Activated naive CD8-positive, alpha-beta T cell treated with anti-CD3 and anti-CD28 coated beads for 36 hours (primary cell): ENCODE measurements around the gene JUP. TPM values are rescaled to one million over a fixed set of nuclear protein-coding genes. Genes with fewer than 3 reads are reported as not detected.
A peak's percentile ranks its signal among the peaks of the same experiment; 100 is the strongest.

Source experiments
- DNase-seq: peaks from one replicate; pipeline ENCODE4 v3.0.0; 2021
- H3K27ac Mint-ChIP-seq: one replicate; pipeline ENCODE4 v1.8.0; 2022; ENCODE audit warnings: mild to moderate bottlenecking, moderate library complexity, mixed read lengths
- H3K27me3 Mint-ChIP-seq: one replicate; pipeline ENCODE4 v1.8.0; 2022; ENCODE audit warnings: mild to moderate bottlenecking, mixed read lengths
- H3K36me3 Mint-ChIP-seq: one replicate; pipeline ENCODE4 v1.8.0; 2021; ENCODE audit warnings: mild to moderate bottlenecking, mixed read lengths
- H3K4me1 Mint-ChIP-seq: one replicate; pipeline ENCODE4 v1.8.0; 2021; ENCODE audit warnings: mixed read lengths
- H3K4me3 Mint-ChIP-seq: one replicate; pipeline ENCODE4 v1.8.0; 2022; ENCODE audit warnings: mild to moderate bottlenecking, moderate library complexity, mixed read lengths
- H3K9me3 Mint-ChIP-seq: one replicate; pipeline ENCODE4 v1.8.0; 2022; ENCODE audit warnings: mixed read lengths
- total RNA-seq, 2 experiments: library from RNA; stranded (reverse); gene quantifications; one replicate each; pipeline ENCODE4 v1.2.3, GENCODE V29; 2021

JUP gene
- total RNA-seq, 2 experiments from 2014 or later: 2.7 to 3.7 TPM

DNA sequence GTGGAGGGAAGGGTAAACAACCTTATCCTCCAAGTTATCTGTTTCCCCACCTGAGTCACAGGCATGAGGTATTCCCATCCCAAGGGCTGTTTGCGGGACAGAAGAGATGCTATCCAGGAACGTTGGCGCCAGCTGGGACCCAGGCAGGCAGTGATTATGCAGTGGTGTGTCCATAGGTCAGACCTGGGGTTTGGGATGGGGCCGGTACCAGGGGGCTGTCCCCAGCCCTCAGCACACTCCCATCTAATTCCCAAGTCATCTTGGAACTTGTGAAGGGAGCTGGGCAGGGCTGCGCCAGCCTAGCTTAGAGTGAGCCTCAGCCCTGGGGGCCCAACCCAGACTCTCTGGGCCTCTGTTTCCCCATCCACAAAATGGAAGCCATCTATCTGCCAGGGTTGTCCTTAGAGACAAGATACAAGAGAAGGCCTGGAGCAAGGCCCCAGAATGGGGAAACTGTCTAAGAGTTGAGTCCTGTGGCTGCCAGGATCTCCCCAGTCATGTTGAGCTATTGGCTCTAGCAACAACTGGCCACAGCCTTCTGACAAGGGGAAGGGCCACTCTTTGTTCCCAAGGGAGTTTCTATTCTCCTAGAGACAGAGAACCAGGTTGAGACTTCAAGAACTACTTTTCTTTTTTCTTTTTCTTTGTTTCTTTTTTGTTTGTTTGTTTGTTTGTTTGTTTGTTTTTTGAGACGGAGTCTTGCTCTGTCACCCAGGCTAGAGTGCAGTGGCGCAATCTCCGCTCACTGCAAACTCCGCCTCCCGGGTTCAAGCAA is 9.8 kb upstream of the JUP start:
- no peak overlapping the region for H3K4me3 Mint-ChIP-seq
- no peaks in the 10 kb centered on the region for H3K36me3 Mint-ChIP-seq
- H3K4me1 Mint-ChIP-seq: no peaks in the 10 kb centered on the region
- no peak for DNase-seq
- H3K27ac Mint-ChIP-seq: no peak overlapping the region
- no peaks in the 10 kb centered on the region for H3K27me3 Mint-ChIP-seq
- H3K9me3 Mint-ChIP-seq: no peaks in the 10 kb centered on the region

GRCh38 chr17:41794540-41794975 is 8.0 kb upstream of the JUP start:
- no peak overlapping the region for H3K27ac Mint-ChIP-seq
- H3K27me3 Mint-ChIP-seq: peaks cover 5% of the 10 kb centered on the region
- H3K4me1 Mint-ChIP-seq: no peaks in the 10 kb centered on the region
- H3K9me3 Mint-ChIP-seq: no peaks in the 10 kb centered on the region
- no peaks in the 10 kb centered on the region for H3K36me3 Mint-ChIP-seq
- H3K4me3 Mint-ChIP-seq: no peak overlapping the region
- no peak for DNase-seq

DNA sequence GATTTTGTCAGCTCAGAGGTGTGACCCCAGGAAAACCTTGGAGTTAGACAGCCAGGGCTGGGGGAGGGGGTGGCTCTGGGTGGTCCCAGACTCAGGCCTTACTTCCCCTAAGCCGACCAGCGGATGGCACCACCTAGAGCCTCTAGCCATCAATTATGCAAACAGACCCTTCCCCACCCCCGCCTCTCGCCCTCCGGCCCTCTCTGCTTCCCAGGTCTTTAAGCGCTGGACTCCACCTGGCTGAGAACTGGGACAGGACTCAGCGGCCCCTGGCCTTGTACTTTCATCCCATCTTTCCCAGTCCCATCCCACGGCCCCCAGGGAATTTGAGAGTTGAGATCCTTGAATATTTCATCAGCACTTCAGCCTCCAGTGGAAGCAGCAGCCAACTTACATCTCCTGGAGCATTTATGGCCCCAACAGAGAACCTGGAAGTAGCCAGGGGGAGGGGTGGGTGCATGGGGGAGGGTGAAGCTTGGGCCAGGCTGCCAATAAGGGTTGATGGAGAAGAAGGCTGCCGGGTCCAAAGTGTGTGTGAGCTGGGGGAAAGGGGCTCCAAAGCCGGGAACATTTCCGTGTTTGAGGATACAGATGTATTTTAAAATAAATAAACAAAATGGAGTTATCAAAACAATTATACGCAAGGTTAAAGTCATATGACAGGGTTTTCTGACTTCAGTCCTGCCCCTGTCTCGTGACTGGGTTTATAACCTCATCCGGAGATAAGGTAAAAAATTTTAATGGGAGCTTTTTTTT is 7.5 kb upstream of the JUP start:
- DNase-seq: no peak
- Mint-ChIP-seq H3K4me3 (no peak overlapping the region), H3K27me3 (peaks cover 5% of the 10 kb centered on the region), H3K4me1 (peaks cover 3% of the 10 kb centered on the region), H3K27ac (no peak overlapping the region), H3K36me3 (no peaks in the 10 kb centered on the region), H3K9me3 (no peaks in the 10 kb centered on the region)

- Mint-ChIP-seq H3K27me3 (peaks cover 5% of the 10 kb centered on the region), H3K27ac (no peak overlapping the region), H3K36me3 (no peaks in the 10 kb centered on the region), H3K4me1 (peaks cover 11% of the 10 kb centered on the region), H3K9me3 (no peaks in the 10 kb centered on the region), H3K4me3 (no peak overlapping the region)
- DNase-seq: no peak
Measured at GRCh38 chr17:41792845-41793783, 6.6 kb upstream of the JUP start.

GRCh38 chr17:41787021-41787418 is 509 bp upstream of the JUP start:
- peaks cover 29% of the 10 kb centered on the region for H3K4me1 Mint-ChIP-seq
- no peak for DNase-seq
- H3K27me3 Mint-ChIP-seq: peaks cover 35% of the 10 kb centered on the region
- H3K27ac Mint-ChIP-seq: no peak overlapping the region
- peak overlapping the region; percentile 45 for H3K4me3 Mint-ChIP-seq
- no peaks in the 10 kb centered on the region for H3K9me3 Mint-ChIP-seq
- H3K36me3 Mint-ChIP-seq: no peaks in the 10 kb centered on the region

DNA sequence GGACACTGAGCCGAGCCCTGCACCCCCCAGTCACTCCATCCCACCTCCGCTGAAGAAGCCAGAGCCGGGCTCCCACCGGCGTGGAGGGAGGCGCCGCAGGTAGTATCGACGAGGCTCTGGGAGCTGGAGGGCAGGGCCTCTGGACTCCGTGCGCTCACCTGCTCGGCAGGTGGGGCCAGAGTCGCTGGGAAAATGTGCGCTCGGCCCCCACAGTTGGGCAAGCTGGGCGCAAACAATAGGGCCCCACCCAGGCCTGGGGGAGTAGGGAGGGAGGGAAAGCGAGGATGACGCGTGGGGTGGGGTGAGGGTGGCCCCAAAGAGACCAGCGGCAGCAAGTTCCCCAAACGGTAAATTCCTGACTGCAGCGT is 668 bp downstream of the JUP start:
- DNase-seq: no peak
- no peak overlapping the region for H3K27ac Mint-ChIP-seq
- no peaks in the 10 kb centered on the region for H3K9me3 Mint-ChIP-seq
- peaks cover 29% of the 10 kb centered on the region for H3K4me1 Mint-ChIP-seq
- H3K4me3 Mint-ChIP-seq: peak overlapping the region; percentile 22
- no peaks in the 10 kb centered on the region for H3K36me3 Mint-ChIP-seq
- peaks cover 39% of the 10 kb centered on the region for H3K27me3 Mint-ChIP-seq

GRCh38 chr17:41785091-41785858 is 1.2 kb downstream of the JUP start:
- DNase-seq: no peak
- H3K9me3 Mint-ChIP-seq: no peaks in the 10 kb centered on the region
- peaks cover 39% of the 10 kb centered on the region for H3K27me3 Mint-ChIP-seq
- peak overlapping the region; percentile 22 for H3K4me3 Mint-ChIP-seq
- H3K27ac Mint-ChIP-seq: no peak overlapping the region
- no peaks in the 10 kb centered on the region for H3K36me3 Mint-ChIP-seq
- H3K4me1 Mint-ChIP-seq: peaks cover 29% of the 10 kb centered on the region

DNA sequence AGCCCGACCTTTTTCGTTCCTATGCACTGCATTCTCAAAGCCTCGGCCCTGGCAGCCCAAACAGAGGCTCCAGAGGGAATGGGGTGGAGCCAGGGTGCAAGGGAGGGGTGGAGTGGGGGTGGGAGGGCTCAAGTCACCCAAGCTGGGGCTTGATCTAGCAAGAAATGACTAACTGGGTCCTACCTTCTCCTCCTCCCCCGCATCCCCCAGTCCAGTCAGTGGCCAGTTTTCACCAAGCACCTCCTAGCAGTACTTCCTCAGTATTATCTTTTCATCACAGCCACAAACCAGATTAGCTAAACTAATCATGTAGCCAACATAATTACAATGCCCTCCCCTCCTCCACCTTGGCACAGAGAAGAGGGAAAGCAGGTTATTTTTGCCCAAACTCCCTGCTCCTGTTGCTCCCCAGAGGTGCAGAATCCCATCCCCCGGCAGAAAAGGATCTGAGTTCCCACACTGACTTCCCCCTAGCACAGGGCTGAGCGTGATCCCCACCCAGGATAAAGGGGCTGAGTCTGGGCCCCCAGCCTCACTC is 2.2 kb downstream of the JUP start:
- peaks cover 28% of the 10 kb centered on the region for H3K4me1 Mint-ChIP-seq
- no peaks in the 10 kb centered on the region for H3K9me3 Mint-ChIP-seq
- no peak overlapping the region for H3K4me3 Mint-ChIP-seq
- H3K27ac Mint-ChIP-seq: no peak overlapping the region
- no peak for DNase-seq
- peaks cover 35% of the 10 kb centered on the region for H3K27me3 Mint-ChIP-seq
- H3K36me3 Mint-ChIP-seq: no peaks in the 10 kb centered on the region

DNA sequence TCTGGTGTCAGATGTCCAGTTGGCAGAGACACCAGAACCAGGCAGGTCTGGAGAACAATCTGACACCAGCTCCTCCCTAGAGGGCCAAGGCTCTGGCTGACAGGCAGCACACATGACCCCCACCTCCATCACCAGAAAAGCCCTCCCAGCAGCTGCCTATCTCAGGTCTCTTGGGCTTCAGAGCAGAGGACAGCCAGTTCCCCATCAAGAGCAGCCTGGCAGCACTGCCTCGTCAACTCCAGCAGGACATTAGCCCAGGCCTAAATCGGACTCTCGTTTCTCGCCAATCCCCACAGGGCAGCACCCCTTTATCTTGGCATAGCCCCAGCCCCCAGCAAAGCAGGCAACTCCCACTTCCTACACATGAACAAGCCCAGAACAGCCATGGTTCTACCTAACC is 4.4 kb downstream of the JUP start:
- Mint-ChIP-seq H3K9me3 (no peaks in the 10 kb centered on the region), H3K27me3 (peaks cover 31% of the 10 kb centered on the region), H3K4me3 (no peak overlapping the region), H3K36me3 (no peaks in the 10 kb centered on the region), H3K27ac (no peak overlapping the region), H3K4me1 (peaks cover 12% of the 10 kb centered on the region)
- no peak for DNase-seq

- no peak overlapping the region for H3K4me3 Mint-ChIP-seq
- H3K36me3 Mint-ChIP-seq: no peaks in the 10 kb centered on the region
- no peak for DNase-seq
- H3K4me1 Mint-ChIP-seq: peaks cover 8% of the 10 kb centered on the region
- peaks cover 26% of the 10 kb centered on the region for H3K27me3 Mint-ChIP-seq
- H3K9me3 Mint-ChIP-seq: no peaks in the 10 kb centered on the region
- H3K27ac Mint-ChIP-seq: no peak overlapping the region
Measured at GRCh38 chr17:41781404-41782110, 5.0 kb downstream of the JUP start.

DNA sequence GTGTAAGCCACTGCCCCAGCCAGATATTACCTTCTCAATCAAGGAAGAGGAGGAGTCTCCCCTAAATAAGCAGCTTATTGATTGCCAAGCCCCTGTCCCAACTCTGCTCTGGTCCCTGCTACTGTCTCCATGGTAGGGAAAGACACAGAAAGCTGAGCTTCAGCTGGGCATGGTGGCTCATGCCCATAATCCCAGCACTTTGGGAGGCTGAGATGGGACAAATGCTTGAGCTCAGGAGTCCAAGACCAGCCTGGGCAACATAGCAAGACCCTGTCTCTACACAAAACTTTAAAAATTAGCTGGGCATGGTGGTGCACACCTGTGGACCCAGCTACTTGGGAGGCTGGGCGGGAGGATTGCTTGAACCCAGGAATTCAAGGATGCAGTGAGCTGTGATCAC is 6.6 kb downstream of the JUP start:
- Mint-ChIP-seq H3K4me3 (no peak overlapping the region), H3K27ac (no peak overlapping the region), H3K27me3 (peaks cover 19% of the 10 kb centered on the region), H3K4me1 (peaks cover 4% of the 10 kb centered on the region), H3K36me3 (no peaks in the 10 kb centered on the region), H3K9me3 (no peaks in the 10 kb centered on the region)
- DNase-seq: no peak

DNA sequence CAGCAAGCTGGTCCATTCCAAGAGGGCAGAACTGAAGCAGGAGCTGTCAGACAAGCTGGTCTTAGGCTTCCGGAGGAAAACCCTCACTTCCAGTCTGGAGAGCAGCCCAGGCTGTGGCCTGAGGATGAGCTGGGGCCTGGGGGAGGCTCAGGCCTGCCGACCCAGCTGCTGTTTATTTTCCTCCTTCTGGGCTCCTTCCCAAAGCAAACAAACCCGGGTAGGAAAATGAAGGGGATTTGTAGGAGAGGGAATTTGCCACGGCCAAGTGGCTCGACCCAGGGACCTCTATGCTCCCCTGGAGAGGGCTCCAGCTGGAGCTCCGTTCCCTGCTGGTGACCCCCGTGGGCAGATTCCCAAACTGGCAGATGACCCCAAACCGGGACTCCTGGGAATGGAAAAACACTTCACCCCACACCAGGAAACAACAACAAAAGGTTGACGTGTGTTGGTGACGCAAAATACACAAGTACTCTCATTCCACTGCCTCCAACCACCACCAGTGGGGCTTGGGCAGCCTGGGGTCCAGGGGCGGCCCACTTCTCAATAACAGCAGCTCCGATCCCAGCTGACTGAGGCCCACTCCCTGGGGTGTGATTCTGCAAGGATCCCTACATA is 8.8 kb downstream of the JUP start:
- peaks cover 5% of the 10 kb centered on the region for H3K27me3 Mint-ChIP-seq
- H3K4me1 Mint-ChIP-seq: no peaks in the 10 kb centered on the region
- no peak for DNase-seq
- H3K9me3 Mint-ChIP-seq: no peaks in the 10 kb centered on the region
- H3K36me3 Mint-ChIP-seq: no peaks in the 10 kb centered on the region
- no peak overlapping the region for H3K27ac Mint-ChIP-seq
- no peak overlapping the region for H3K4me3 Mint-ChIP-seq

DNA sequence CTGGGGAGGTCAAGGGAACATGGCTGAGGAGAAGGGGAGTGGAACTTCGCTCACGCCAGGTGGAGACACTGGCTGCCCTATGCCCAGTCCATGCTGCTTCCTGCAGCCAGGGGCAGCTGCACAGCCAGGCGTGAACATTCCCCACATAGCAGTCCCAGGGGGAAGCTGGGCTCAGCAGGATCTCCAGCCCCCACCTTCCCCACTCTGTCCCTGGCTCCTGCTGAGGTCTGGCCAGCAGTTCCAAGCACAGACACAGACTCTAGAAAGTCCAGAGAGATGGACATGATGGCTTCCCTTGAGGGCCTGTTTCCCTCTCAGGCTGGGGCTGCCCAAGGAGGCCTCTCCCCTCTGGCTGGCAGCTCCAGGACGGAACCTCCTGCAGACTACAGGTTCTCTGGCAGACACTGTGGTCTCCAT is 9.3 kb downstream of the JUP start:
- no peak overlapping the region for H3K27ac Mint-ChIP-seq
- no peaks in the 10 kb centered on the region for H3K9me3 Mint-ChIP-seq
- no peaks in the 10 kb centered on the region for H3K4me1 Mint-ChIP-seq
- no peaks in the 10 kb centered on the region for H3K36me3 Mint-ChIP-seq
- peaks cover 5% of the 10 kb centered on the region for H3K27me3 Mint-ChIP-seq
- DNase-seq: no peak
- no peak overlapping the region for H3K4me3 Mint-ChIP-seq
